AG04450 (cell line): ENCODE results near the gene MTCL3.
A peak's percentile ranks its signal among the peaks of the same experiment; 100 is the strongest.

ENCODE experiments used
- CTCF ChIA-PET: fragments of 300-600, 350-600 bp; formaldehyde crosslinking; extraction: SDS; loops from one replicate; lab custom pipeline; 2022; ENCODE audit warnings: antibody characterized with exemption, inconsistent platforms; lab: Charles Lee
- POLR2A ChIA-PET: fragments of 350-600 bp; formaldehyde crosslinking; extraction: SDS; loops from one replicate; lab custom pipeline; 2021; ENCODE audit warnings: antibody characterized with exemption, inconsistent platforms; lab: Yijun Ruan, JAX
- DNase-seq: peaks from one replicate; pipeline ENCODE4 v3.0.0-alpha.2; 2011; ENCODE audit warnings: low read depth, low spot score
- H3K27ac ChIP-seq: one replicate; pipeline ENCODE4 v1.5.1; 2012; ENCODE audit warnings: low read depth, low read length, control low read depth
- H3K27me3 ChIP-seq: one replicate; pipeline ENCODE4 v1.6.0; 2012; ENCODE audit warnings: low read length; ENCODE audit not compliant: control insufficient read depth, insufficient read depth
- H3K4me3 ChIP-seq: 2 replicates; pipeline ENCODE4 v1.5.1; 2011; ENCODE audit warnings: mild to moderate bottlenecking, low read depth, low read length, control low read depth
- H3K9me3 ChIP-seq: 2 replicates; pipeline ENCODE4 v1.5.1; 2012; ENCODE audit warnings: low read length; ENCODE audit not compliant: control insufficient read depth, insufficient read depth
- TF ChIP-seq, protein P1 (sequence below): IDR thresholded peaks from 2 replicates; pipeline ENCODE4 v1.5.1; 2011; ENCODE audit warnings: low read depth, low read length, control low read depth, inconsistent platforms

Gene MTCL3

DNA sequence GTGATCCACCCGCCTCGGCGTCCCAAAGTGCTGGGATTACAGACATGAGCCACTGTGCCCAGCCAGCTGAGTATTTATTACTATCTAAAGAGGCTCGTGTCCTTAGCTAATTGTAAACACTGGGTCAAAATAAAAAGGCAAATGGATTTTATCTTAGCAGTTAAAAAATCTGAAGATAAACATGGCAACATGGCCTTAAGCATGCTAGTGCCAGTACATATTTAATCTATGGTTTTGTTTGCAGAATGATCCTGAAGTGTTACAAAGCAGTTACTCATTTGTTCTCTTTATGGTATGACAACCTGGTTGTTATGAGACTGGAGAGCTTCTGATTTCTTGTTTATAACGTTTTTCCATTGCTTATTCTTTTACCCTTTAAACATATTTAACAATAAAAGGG is 56.1 kb downstream of the MTCL3 start:
- no peak for DNase-seq
- no peak overlapping the region for H3K4me3 ChIP-seq
- TF ChIP-seq, protein P1, sequence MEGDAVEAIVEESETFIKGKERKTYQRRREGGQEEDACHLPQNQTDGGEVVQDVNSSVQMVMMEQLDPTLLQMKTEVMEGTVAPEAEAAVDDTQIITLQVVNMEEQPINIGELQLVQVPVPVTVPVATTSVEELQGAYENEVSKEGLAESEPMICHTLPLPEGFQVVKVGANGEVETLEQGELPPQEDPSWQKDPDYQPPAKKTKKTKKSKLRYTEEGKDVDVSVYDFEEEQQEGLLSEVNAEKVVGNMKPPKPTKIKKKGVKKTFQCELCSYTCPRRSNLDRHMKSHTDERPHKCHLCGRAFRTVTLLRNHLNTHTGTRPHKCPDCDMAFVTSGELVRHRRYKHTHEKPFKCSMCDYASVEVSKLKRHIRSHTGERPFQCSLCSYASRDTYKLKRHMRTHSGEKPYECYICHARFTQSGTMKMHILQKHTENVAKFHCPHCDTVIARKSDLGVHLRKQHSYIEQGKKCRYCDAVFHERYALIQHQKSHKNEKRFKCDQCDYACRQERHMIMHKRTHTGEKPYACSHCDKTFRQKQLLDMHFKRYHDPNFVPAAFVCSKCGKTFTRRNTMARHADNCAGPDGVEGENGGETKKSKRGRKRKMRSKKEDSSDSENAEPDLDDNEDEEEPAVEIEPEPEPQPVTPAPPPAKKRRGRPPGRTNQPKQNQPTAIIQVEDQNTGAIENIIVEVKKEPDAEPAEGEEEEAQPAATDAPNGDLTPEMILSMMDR, result no peak
- no peaks in the 10 kb centered on the region for H3K27me3 ChIP-seq
- POLR2A ChIA-PET, result interaction anchor here (1.7 kb wide), 1 partner anchor 53 kb away, joined by 7 read pairs; no protein-coding TSS in a partner anchor
- CTCF ChIA-PET, result interaction anchor here (0.7 to 2.8 kb wide), 7 partner anchors 10 to 368 kb away, joined by 3 to 19 read pairs (median 5); no protein-coding TSS in a partner anchor
- no peak overlapping the region for H3K27ac ChIP-seq
- no peaks in the 10 kb centered on the region for H3K9me3 ChIP-seq

DNA sequence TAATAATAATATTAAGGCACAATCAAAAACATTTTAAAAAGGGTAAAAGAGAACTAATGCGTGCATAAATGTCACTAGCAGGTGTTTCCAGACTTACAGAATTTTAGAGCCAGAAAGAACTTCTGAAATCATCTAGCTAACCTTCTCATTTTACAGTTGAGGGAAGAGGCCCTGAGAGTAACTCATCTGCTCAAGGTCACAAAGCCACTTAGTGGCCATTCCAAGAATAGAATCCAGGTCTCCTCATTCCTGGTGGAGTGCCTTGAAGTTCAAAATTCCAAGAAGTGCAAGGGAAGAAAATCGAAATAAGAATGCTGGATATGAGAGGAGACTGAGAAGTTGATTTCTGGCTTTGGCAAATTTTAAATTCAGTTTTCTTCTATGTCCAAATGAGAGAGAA is 56.8 kb downstream of the MTCL3 start:
- Histone ChIP-seq H3K9me3 (no peaks in the 10 kb centered on the region), H3K27ac (no peak overlapping the region), H3K27me3 (no peaks in the 10 kb centered on the region), H3K4me3 (no peak overlapping the region)
- no peak for DNase-seq
- ChIA-PET CTCF (interaction anchor here (0.7 to 2.8 kb wide), 3 partner anchors 10 to 171 kb away, joined by 3 to 19 read pairs (median 4); no protein-coding TSS in a partner anchor), POLR2A (no interaction called here)
- TF ChIP-seq, protein P1, result no peak

DNA sequence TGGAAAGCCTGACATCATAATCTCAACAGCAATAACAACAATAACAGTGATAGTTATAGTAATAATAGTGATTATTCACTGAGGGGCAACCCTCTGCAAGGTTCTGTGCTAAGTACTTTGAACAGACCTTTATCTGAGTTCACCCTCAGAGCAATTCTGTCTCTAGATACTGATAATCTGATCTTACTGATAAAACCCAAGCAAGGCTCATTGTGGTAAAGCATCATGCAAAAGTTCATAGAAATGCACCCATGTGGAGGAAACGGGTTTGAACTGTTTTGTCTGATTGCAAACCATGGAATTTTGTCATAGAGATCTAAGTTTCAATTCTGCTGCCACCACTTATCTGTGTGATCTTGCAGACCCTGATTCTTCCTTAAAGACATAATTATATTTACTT is 58.7 kb downstream of the MTCL3 start:
- CTCF ChIA-PET, result interaction anchor here (1.1 to 4.4 kb wide), 5 partner anchors 25 to 194 kb away, joined by 3 to 29 read pairs (median 6); partner anchors contain the start of genes ECHDC1 and RNF146
- Histone ChIP-seq H3K27me3 (no peaks in the 10 kb centered on the region), H3K9me3 (no peaks in the 10 kb centered on the region), H3K27ac (no peak overlapping the region), H3K4me3 (no peak overlapping the region)
- TF ChIP-seq, protein P1, result no peak
- POLR2A ChIA-PET, result no interaction called here
- no peak for DNase-seq

DNA sequence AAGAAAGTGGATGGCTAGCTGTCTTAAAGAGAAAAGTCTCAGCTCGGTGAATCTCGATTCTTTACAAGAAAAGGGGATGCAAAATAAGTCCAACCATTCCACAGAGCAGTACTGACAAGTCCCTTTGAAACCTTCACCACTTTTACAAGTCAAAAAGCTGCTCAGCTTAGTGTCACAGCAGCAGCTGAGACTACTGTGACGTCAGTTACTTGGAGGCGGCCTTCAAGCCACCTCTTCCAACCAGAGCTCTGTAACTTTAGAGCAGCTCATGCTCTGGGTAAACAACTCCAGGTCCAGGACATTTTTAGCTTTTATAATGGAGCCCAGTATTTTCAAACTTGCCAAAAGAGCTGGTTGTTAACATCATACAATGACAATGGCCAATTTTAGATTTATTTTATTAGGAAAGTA is 59.9 kb downstream of the MTCL3 start, which contains the start of gene KIAA0408:
KIAA0408 (minus strand) TSS at position 159 of the 411 bp plus-strand sequence. CDS start 5,408 bp downstream, outside the sequence.
- ChIA-PET POLR2A (interaction anchor here (0.7 kb wide), 1 partner anchor 57 kb away, joined by 4 read pairs; no protein-coding TSS in a partner anchor), CTCF (interaction anchor here (1.1 to 4.4 kb wide), 6 partner anchors 27 to 193 kb away, joined by 3 to 29 read pairs (median 5); partner anchors contain the start of genes ECHDC1 and RNF146)
- Histone ChIP-seq H3K27ac (peak within 1 kb of the TSS; percentile 58), H3K4me3 (peak within 1 kb of the TSS; percentile 43), H3K9me3 (no peaks in the 10 kb centered on the region), H3K27me3 (no peaks in the 10 kb centered on the region)
- TF ChIP-seq, protein P1, result no peak
- DNase-seq, result no peak

DNA sequence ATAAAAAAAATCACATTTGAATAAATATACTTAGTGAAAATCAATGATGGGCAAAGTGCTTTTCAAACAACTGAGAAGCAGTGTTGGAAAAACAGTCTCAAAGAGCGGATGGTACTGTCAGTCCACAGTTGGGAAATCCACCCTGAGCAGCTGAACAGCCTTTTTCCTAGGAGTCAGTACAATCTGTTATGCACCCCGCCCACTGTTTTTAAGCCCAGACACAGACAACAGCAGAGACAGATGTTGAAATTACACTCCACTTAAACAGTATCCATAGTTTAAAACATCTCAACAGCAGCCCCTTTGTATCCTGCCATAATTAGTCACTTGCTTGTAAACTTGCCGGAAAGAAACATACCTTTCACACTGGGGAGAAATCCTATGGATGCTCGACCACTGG is 60.3 kb downstream of the MTCL3 start:
- H3K9me3 ChIP-seq, result no peaks in the 10 kb centered on the region
- no peak for DNase-seq
- TF ChIP-seq, protein P1, result no peak
- H3K27me3 ChIP-seq, result no peaks in the 10 kb centered on the region
- CTCF ChIA-PET, result interaction anchor here (2.0 to 4.4 kb wide), 4 partner anchors 57 to 193 kb away, joined by 4 to 29 read pairs (median 8); partner anchors contain the start of gene RNF146
- H3K4me3 ChIP-seq, result peak overlapping the region; percentile 43
- peak overlapping the region; percentile 58 for H3K27ac ChIP-seq
- POLR2A ChIA-PET, result interaction anchor here (0.7 kb wide), 1 partner anchor 57 kb away, joined by 4 read pairs; no protein-coding TSS in a partner anchor
